Hematopoietic multipotent progenitor cell treated with erythropoietin and hydrocortisone succinate and interleukin-3 and kit ligand, for 17 days (in vitro differentiated cells): Measurements from ENCODE around the gene ALCAM.
"Not testable (repeated sequence)": the region's sequence is repeated elsewhere in the genome, so short reads cannot be mapped to it uniquely, and the experiment has no call there.

ENCODE experiments used
- DNase-seq: peaks from one replicate; pipeline ENCODE4 v3.0.0-alpha.2; 2015; ENCODE audit warnings: low spot score

ALCAM gene

GRCh38 chr3:105593315-105593714 lies 226.6 kb downstream of the ALCAM start:
- DNase-seq = no peak

GRCh38 chr3:105594219-105594618 lies 227.5 kb downstream of the ALCAM start:
- no peak for DNase-seq

GRCh38 chr3:105598042-105598796 lies 231.5 kb downstream of the ALCAM start:
- no peak for DNase-seq

- DNase-seq = no peak
Observed at GRCh38 chr3:105599350-105599749, 232.6 kb downstream of the ALCAM start.

GRCh38 chr3:105601756-105602155 lies 235.0 kb downstream of the ALCAM start:
- not testable (repeated sequence) for DNase-seq

GRCh38 chr3:105602286-105602685 lies 235.6 kb downstream of the ALCAM start:
- not testable (repeated sequence) for DNase-seq

- DNase-seq = not testable (repeated sequence)
Observed at GRCh38 chr3:105603516-105603915, 236.8 kb downstream of the ALCAM start.

- no peak for DNase-seq
Observed at GRCh38 chr3:105606016-105606415, 239.3 kb downstream of the ALCAM start.

- DNase-seq = no peak
Observed at GRCh38 chr3:105608623-105609022, 241.9 kb downstream of the ALCAM start.

GRCh38 chr3:105610473-105610872 lies 243.8 kb downstream of the ALCAM start:
- DNase-seq = no peak

- no peak for DNase-seq
Observed at GRCh38 chr3:105611304-105612192, 244.8 kb downstream of the ALCAM start.

- DNase-seq = no peak
Observed at GRCh38 chr3:105613120-105613519, 246.4 kb downstream of the ALCAM start.

GRCh38 chr3:105614288-105615030 lies 247.8 kb downstream of the ALCAM start:
- DNase-seq = no peak

GRCh38 chr3:105615814-105616213 lies 249.1 kb downstream of the ALCAM start:
- no peak for DNase-seq

GRCh38 chr3:105616374-105617121 lies 249.8 kb downstream of the ALCAM start:
- DNase-seq = no peak

GRCh38 chr3:105618556-105618955 lies 251.8 kb downstream of the ALCAM start:
- DNase-seq = no peak

- no peak for DNase-seq
Observed at GRCh38 chr3:105619651-105620050, 252.9 kb downstream of the ALCAM start.

- no peak for DNase-seq
Observed at GRCh38 chr3:105620236-105620635, 253.5 kb downstream of the ALCAM start.

- DNase-seq = no peak
Observed at GRCh38 chr3:105622169-105622568, 255.5 kb downstream of the ALCAM start.
